NCI-H748 treated with DMSO at 0.1 percent for 48 hours (cell line): ENCODE results near the gene TRA2B.

Source experiments
- DNase-seq: peaks from one replicate; lab custom pipeline; 2025; lab: John Stamatoyannopoulos, UW

Gene TRA2B

GRCh38 chr3:185867650-185868049, 70.2 kb downstream of the TRA2B start:
- DNase-seq: no peak

GRCh38 chr3:185866995-185867394, 70.8 kb downstream of the TRA2B start:
- DNase-seq: no peak

GRCh38 chr3:185866555-185866954, 71.3 kb downstream of the TRA2B start:
- no peak for DNase-seq
